Keratinocyte (primary cell): ENCODE data around the gene CBX2. TPM values are rescaled to one million over a fixed set of nuclear protein-coding genes. Genes with fewer than 3 reads are reported as not detected.
A peak's percentile ranks its signal among the peaks of the same experiment; 100 is the strongest.

Source experiments
- DNase-seq: peaks from one replicate; pipeline ENCODE4 v3.0.0-alpha.2; 2011; ENCODE audit warnings: low read depth, missing footprints, low spot score
- FAIRE-seq: peaks from 2 replicates; lab custom pipeline; 2011; peaks lifted over from hg19 to GRCh38; lab: Jason Lieb, UNC
- H2AFZ ChIP-seq: 2 replicates; pipeline ENCODE4 v1.6.0; 2012; ENCODE audit warnings: low read length, control low read depth, inconsistent platforms; ENCODE audit not compliant: control insufficient read depth
- H3K27ac ChIP-seq: 2 replicates; pipeline ENCODE4 v1.5.1; 2011; ENCODE audit warnings: low read length; ENCODE audit not compliant: control insufficient read depth, insufficient read depth
- H3K27me3 ChIP-seq: 3 replicates; pipeline ENCODE4 v1.6.0; 2011; ENCODE audit warnings: low read length; ENCODE audit not compliant: control insufficient read depth, insufficient read depth; ENCODE audit errors: extremely low read depth
- H3K36me3 ChIP-seq, 2 experiments: 2 replicates in 1 of 2; 3 replicates in 1 of 2; pipeline ENCODE4 v1.5.1; 2011; ENCODE audit warnings: low read length in 2 of 2, mild to moderate bottlenecking in 1 of 2; ENCODE audit not compliant: control insufficient read depth in 2 of 2, insufficient read depth in 2 of 2; ENCODE audit errors: extremely low read depth in 1 of 2
- H3K4me1 ChIP-seq: 3 replicates; pipeline ENCODE4 v1.5.1; 2011; ENCODE audit warnings: low read length; ENCODE audit not compliant: control insufficient read depth, insufficient read depth; ENCODE audit errors: extremely low read depth
- H3K4me2 ChIP-seq: 3 replicates; pipeline ENCODE4 v1.6.0; 2011; ENCODE audit warnings: low read depth, low read length; ENCODE audit not compliant: control insufficient read depth, insufficient read depth; ENCODE audit errors: extremely low read depth
- H3K4me3 ChIP-seq, 3 experiments: fragments of 200-600 bp in 1 of 3; sonication (generic) in 1 of 3; 2 replicates in 2 of 3; 3 replicates in 1 of 3; pipeline ENCODE4 v1.5.1; 2011 to 2016; ENCODE audit warnings: low read length in 3 of 3, mild to moderate bottlenecking in 3 of 3, control low read depth in 2 of 3, inconsistent platforms in 1 of 3, low read depth in 1 of 3, mixed read lengths in 1 of 3, mixed run types in 1 of 3, moderate library complexity in 1 of 3; ENCODE audit not compliant: control insufficient read depth in 2 of 3, insufficient read depth in 2 of 3; ENCODE audit errors: extremely low read depth in 1 of 3
- H3K79me2 ChIP-seq: 2 replicates; pipeline ENCODE4 v1.6.0; 2012; ENCODE audit warnings: low read length; ENCODE audit not compliant: control insufficient read depth, insufficient read depth
- H3K9ac ChIP-seq: 3 replicates; pipeline ENCODE4 v1.6.0; 2011; ENCODE audit warnings: low read length; ENCODE audit not compliant: control insufficient read depth, insufficient read depth; ENCODE audit errors: extremely low read depth
- H3K9me1 ChIP-seq: 3 replicates; pipeline ENCODE4 v1.6.0; 2011; ENCODE audit warnings: low read length; ENCODE audit not compliant: control insufficient read depth, insufficient read depth; ENCODE audit errors: extremely low read depth
- H3K9me3 ChIP-seq: 2 replicates; pipeline ENCODE4 v1.5.1; 2012; ENCODE audit warnings: low read depth, low read length; ENCODE audit not compliant: control insufficient read depth
- H4K20me1 ChIP-seq: 3 replicates; pipeline ENCODE4 v1.6.0; 2011; ENCODE audit warnings: low read length; ENCODE audit not compliant: control insufficient read depth, insufficient read depth; ENCODE audit errors: extremely low read depth
- CTCF ChIP-seq, 3 experiments: IDR thresholded peaks in 1 of 3; conservative IDR thresholded peaks in 1 of 3; optimal IDR thresholded peaks in 1 of 3; 2 replicates in 2 of 3; 3 replicates in 1 of 3; pipeline versions ENCODE3 to v1.5.1; 2011; ENCODE audit warnings: low read length in 3 of 3, mild to moderate bottlenecking in 3 of 3, moderate library complexity in 2 of 3, control low read depth in 1 of 3, inconsistent platforms in 1 of 3; ENCODE audit not compliant: insufficient read depth in 2 of 3; ENCODE audit errors: extremely low read depth in 1 of 3
- EZH2 ChIP-seq: IDR thresholded peaks from one replicate; pipeline ENCODE4 v1.6.1; 2012; ENCODE audit warnings: inconsistent platforms, mild to moderate bottlenecking, low read length, moderate library complexity
- dilution Hi-C: fragments of 300-500 bp; cut with MboI; formaldehyde crosslinking; loops from one replicate; pipeline ENCODE4 v1.7.0; 2020; ENCODE audit warnings: low sequenced_read_pairs; ENCODE audit not compliant: extremely low pct_ligation_motif_present
- polyA plus RNA-seq, 5 experiments: library from polyadenylated mRNA; depleted of rRNA in 3 of 5; stranded (reverse) in 3 of 5; stranded (forward) in 1 of 5; unstranded in 1 of 5; fragments of >200 nt; gene quantifications; 1 replicate in 1 of 5; 2 replicates in 3 of 5; 3 replicates in 1 of 5; pipeline versions ENCODE4 v1.2.1 to v1.2.3, GENCODE V29; 2011 to 2012; ENCODE audit warnings: missing spikeins in 2 of 5, low read depth in 1 of 5, low replicate concordance in 1 of 5

Gene CBX2
- polyA plus RNA-seq, 1 donor (not counting 4 experiments of a cell fraction or from before 2014, with no cell fraction given), result 1.7 TPM

DNA sequence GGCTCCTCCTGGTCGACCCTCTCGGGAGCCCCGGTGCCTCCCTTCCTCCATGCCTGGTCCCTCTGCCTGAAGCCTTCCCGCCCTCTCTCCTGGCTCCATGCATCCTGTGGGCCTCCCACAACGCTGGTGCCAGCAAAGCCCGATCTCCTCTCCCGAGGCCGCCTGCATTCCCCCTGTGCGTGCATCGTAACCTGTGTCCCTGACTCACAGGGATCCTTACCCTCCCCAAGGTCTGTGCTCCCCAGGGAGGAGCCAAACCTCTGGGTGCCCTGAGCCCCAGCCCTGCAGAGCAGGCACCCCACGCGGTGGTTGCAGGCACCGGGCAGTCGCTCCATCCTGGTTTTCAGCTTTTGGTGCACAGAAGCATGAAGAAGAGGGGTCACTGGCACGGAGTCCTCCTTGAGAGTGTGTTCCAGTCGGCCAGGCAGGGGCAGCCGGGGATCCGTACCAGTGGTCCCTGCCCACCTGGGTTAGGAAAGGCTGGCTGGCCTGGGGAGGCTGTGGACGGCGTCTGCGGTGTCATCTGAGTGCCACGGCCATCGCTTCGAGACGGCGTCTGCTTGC is 49.0 kb upstream of the CBX2 start:
- H3K27me3 ChIP-seq, result no peaks in the 10 kb centered on the region
- H3K9ac ChIP-seq, result no peak overlapping the region
- no peak for TF ChIP-seq CTCF (optimal IDR thresholded peaks at IDR 0.05 in 1 of 3, IDR thresholded peaks at IDR 0.05 in 1 of 3, conservative IDR thresholded peaks at IDR 0.05 in 1 of 3; ENCODE audit: extremely low read depth in 1 of 3, insufficient read depth in 2 of 3, low read length in 3 of 3)
- TF ChIP-seq EZH2, result no peak
- H3K9me3 ChIP-seq, result no peaks in the 10 kb centered on the region
- H3K79me2 ChIP-seq, result no peaks in the 10 kb centered on the region
- peak overlapping the region; percentile 46 for H2AFZ ChIP-seq
- no peaks in the 10 kb centered on the region for H3K4me1 ChIP-seq
- H3K4me3 ChIP-seq, result no peak overlapping the region
- dilution Hi-C loops, result no loop called here
- no peak for DNase-seq
- H3K9me1 ChIP-seq, result no peaks in the 10 kb centered on the region
- no peak for FAIRE-seq
- no peak overlapping the region for H3K27ac ChIP-seq
- H4K20me1 ChIP-seq, result no peaks in the 10 kb centered on the region
- H3K4me2 ChIP-seq, result peak overlapping the region; percentile 64
- H3K36me3 ChIP-seq, result no peaks in the 10 kb centered on the region

GRCh38 chr17:79729761-79730160 is 48.2 kb upstream of the CBX2 start:
- H3K4me1 ChIP-seq, result no peaks in the 10 kb centered on the region
- H3K27me3 ChIP-seq, result no peaks in the 10 kb centered on the region

More at GRCh38 chr17:79729761-79730160, 48.2 kb upstream of the CBX2 start:
- no peak for TF ChIP-seq CTCF (optimal IDR thresholded peaks at IDR 0.05 in 1 of 3, IDR thresholded peaks at IDR 0.05 in 1 of 3, conservative IDR thresholded peaks at IDR 0.05 in 1 of 3; ENCODE audit: extremely low read depth in 1 of 3, insufficient read depth in 2 of 3, low read length in 3 of 3)
- no peak for TF ChIP-seq EZH2
- no peaks in the 10 kb centered on the region for H3K9me3 ChIP-seq
- dilution Hi-C loops, result no loop called here
- H2AFZ ChIP-seq, result no peak overlapping the region
- no peak overlapping the region for H3K4me3 ChIP-seq
- no peak overlapping the region for H3K4me2 ChIP-seq
- H3K27ac ChIP-seq, result no peak overlapping the region
- no peaks in the 10 kb centered on the region for H3K79me2 ChIP-seq
- H4K20me1 ChIP-seq, result no peaks in the 10 kb centered on the region
- H3K9me1 ChIP-seq, result no peaks in the 10 kb centered on the region
- DNase-seq (no peak), FAIRE-seq (no peak)
- H3K36me3 ChIP-seq, result no peaks in the 10 kb centered on the region
- H3K9ac ChIP-seq, result no peak overlapping the region
